Stimulated activated CD4-positive, alpha-beta T cell treated with anti-CD3 and anti-CD28 coated beads, Interleukin-2, amount 100 ng/mL, for 48 hours (primary cell): ENCODE measurements around the gene GRAP2.

Experiments used
- DNase-seq, 2 donors: peaks; one replicate each; pipeline ENCODE4 v3.0.0-alpha.2; 2020

The GRAP2 gene

DNA sequence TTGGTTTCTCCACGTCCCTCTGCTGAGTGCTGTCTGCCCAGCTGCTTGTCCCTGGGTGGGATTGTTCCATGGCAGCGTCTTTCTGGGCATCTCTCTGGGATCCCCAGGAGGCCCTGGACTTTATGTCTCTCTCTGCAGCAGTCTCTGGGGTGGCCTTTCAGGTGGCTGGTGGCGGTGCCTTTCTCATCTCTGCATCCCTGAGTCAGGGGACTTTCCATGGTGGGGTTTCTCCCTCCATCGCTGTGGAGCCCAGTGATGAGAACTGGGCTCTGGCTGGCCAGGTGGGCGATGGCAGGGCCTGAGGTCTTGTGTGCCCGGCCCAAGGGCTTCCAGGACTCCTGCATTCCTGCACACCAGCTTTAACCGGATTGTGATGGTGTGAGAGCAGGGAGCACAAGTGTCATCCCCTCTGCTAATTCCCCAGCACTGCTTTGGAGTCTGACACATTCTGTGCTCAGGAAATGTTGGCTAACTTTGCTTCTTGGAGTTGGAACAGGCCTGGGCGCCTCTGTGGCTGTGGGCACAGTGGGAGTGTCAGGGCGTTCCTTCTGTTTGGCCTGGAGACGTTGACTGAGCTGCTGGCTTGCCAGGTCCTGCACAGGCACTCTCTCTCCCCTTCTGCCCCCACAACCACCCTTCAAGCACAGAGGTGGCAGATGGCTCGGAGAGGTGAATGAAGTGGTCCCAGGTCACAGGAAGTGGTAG, 121.8 kb downstream of the GRAP2 start:
- DNase-seq: no peak
